HG03521 (cell line): ENCODE data around the gene RPTOR.

ENCODE experiments used
- ATAC-seq: cut with Tn5 transposase; IDR thresholded peaks from one replicate; pipeline ENCODE4 v1.9.1; 2021; ENCODE audit warnings: mild to moderate bottlenecking, moderate library complexity; ENCODE audit not compliant: unreplicated experiment

Gene RPTOR

DNA sequence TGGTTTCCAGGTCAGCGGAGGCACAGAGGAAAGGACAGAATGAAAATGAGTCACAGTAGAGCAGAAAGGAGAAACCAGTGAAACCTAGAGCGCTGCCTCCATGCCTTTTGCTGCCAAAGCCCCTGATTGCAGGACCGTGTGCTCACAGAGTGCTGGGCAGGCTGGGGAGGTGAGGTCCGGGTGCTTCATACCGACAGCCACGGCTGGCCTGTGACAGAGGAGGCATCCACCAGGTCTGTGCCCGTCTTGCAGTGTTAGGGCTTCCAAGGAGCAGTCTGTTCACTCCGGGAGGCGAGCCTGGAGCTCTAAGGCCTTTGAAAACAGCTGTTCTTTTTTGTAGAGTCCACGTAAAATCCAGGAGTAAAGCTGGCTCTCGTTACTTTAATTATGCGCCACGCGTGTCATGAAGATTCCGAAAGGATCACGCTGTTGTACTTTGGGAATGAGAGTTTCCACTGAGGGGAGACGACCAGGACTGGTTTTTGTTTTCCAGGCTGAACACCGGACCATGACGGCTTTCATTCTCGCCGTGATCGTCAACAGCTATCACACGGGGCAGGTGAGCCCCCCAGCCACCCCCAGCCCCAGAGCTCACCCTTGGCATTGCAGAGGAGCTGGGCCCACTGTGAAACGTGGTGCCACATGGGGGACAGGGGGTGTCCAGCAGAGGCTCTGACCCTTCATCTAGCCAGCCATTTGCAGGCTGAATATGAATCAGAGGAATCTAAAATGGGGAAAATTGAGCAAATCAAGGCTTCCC lies 338.5 kb downstream of the RPTOR start:
- ATAC-seq, result no peak

DNA sequence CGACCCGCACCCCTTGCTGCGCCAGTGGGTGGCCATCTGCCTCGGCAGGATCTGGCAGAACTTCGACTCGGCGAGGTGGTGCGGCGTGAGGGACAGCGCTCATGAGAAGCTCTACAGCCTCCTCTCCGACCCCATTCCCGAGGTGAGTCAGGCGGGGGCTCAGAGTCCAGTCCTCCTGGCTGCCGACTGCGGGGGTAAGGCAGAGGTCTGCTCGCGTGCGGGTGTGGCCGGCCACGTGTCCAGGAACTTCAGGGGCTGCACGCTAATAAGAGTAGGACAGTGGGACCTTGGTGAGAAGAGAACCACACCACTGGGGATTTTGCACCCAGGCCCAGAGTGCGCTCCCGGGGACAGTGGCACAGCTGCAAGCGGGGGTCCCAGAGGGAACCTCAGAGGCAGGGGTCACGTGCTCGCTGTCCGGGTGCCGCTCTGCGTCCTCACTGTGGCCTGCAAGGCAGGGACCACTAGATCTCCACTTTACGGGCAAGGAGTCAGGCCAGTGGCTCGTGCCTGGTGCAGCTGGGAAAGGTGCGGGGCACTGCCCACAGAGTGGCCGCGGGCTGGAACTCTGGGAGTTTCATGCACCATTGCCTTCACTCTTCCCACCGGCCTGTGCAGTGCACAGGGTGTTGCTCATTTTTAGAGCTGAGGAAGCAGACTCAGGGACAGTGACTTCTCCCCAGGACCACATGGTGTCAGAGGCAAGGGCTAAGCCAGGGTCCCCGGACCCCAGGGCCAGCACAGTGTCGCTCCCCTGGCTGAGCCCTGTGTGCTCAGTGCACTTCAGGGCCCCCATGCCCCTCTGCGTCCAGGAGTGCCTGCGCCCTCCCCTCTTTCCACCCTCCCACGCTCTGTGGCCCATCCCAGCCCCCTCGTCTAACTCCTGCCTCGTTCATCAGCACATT lies 339.4 kb downstream of the RPTOR start:
- ATAC-seq, result no peak

DNA sequence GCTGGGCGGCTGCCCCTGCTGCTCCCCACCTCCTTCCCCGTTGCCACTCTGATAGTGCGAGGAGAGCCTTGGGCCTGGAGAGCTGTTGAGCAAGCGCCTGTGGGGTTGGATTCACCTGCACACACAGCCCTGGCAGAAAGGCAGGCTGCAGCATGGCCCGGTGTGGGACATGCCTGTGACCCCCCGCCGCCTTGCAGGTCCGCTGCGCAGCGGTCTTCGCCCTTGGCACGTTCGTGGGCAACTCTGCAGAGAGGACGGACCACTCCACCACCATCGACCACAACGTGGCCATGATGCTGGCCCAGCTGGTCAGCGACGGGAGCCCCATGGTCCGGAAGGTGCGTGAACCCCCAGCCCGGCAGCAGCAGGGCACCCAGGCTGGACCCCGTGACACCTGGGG lies 340.2 kb downstream of the RPTOR start:
- no peak for ATAC-seq

DNA sequence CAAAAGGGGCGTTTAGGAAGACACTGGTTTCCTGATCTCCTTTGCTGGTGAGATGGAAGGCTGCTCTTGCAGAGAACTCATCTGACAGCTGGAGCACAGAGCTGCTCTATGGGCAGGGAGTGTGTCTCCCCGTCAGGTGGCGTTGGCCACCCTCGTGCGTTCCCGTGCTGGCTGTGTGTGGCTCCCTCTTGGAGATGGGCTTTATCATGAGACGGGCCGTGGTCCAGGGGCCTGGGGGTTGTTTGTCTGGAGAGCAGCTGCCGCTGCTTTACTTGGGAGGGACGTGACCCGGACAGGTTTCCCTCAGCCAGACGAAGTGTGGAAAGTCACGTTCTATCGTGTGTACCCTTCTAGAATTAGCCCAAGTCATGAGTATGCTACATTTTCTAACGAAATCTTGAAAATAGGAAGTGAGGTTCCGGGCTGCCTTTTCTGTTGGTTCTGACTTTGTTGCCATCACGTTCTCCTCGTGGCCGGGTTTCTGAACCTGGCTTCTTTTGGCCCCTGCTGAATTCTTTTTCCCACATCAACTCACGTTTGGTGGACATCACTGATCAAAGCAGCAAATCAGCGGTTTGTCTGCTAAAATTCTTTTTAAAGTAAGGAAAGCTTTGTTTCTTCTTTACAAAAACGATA lies 341.4 kb downstream of the RPTOR start:
- ATAC-seq, result no peak

DNA sequence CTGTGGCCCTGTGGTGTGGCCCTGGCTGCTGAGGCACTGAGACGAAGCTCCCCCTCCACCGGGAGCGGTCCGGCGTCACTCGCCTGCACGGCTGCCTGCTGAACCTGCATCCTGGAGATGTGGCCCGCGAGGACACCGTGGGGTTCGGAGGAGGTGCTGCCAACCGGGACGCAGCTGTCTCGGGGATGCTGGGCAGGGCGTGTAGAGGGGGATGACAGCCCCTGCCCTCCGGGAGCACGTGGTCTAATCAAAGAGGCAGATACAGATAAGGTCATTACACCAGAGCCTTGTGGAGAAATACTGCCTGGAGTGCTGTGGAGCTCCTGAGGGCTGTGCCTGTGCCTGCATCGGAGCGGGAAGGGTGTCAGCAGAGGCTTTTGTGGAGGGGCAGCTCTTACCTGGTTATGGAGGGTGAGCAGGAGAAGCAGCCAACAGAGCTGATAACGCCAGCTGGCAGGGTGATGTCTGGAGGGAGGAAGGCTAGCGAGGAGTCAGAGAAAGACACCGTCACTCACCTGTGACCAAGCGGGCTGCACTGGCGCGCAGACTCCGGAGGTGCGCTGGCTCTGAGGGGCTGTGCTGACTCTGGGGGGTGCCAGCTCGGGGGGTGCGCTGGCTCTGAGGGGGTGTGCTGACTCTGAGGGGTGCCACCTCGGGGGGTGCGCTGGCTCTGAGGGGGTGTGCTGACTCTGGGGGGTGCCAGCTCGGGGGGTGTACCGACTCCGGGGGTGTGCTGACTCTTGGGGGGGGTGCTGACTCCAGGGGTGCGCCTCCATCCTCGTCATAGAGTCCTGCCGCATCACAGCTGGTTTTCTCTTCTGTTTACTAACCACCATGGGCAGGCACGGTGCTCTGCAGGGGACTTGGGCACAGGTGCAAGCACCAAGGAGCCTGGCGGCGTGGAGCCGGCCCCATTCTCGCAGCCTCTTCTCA lies 342.3 kb downstream of the RPTOR start:
- no peak for ATAC-seq

DNA sequence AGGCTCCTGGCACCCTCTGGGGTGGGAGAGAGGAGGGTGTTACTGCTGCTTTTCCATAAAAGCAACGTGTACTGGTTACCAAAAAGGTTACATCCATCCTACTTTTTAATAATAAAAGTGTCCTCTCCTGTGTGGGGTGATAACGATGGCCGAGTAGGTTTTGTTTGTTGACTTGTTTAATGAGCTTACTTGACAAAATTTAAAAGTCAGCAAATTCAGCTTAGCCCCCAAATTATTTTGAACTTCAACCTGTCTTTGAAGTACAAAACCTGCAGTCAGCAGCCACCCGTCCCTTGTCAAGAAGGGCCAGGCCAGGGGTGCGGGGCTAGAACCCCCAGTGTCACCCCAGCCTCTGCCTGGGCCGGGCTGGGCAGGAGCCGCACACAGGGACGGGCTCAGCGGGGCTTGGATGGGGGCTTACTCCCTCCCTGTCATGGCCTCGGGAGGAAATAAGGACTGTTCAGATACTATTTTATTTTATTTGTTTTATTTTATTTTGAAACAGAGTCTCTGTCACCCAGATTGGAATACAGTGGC lies 343.1 kb downstream of the RPTOR start:
- ATAC-seq, result no peak

DNA sequence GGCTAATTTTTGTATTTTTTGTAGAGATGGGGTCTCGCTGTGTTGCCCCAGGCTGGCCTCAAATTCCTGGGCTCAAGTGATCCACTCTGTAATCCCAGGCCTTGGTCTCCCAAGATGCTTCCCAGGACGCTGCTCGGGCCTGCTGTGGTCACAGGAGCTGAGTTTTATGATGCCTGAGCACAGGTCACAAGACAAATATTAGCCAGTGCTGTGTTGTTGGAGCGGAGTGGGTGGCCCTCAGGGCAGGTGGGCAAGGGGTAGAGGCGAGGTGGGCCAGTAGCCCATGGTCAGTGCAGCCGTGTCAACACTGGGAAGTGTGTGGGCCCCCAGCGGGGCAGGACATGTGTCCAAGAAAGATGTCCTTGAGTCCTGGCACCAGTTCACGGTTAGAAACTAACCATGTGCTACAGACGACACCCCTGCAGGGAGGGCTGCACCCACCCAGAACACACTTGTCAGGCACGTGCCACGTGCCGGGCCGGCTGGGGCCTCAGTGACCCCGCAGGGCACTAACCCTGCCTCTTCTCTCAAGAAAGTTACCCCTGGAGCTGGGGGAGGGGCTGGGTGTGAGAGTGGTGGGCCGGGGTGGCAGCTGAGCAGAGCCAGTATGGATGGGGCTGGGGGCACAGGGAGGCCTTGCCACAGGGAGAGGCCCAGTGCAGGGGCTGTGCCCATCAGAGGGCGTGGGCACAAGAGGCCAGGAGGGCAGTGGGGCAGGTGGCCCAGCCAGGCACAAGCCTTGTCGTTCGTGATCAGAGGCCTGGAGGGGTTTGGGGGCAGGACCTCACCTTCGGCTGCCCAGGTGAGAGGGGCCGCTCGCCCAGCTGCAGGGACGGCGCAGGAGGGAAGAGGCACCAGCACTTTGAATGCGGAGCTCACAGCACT lies 343.9 kb downstream of the RPTOR start:
- ATAC-seq, result no peak

DNA sequence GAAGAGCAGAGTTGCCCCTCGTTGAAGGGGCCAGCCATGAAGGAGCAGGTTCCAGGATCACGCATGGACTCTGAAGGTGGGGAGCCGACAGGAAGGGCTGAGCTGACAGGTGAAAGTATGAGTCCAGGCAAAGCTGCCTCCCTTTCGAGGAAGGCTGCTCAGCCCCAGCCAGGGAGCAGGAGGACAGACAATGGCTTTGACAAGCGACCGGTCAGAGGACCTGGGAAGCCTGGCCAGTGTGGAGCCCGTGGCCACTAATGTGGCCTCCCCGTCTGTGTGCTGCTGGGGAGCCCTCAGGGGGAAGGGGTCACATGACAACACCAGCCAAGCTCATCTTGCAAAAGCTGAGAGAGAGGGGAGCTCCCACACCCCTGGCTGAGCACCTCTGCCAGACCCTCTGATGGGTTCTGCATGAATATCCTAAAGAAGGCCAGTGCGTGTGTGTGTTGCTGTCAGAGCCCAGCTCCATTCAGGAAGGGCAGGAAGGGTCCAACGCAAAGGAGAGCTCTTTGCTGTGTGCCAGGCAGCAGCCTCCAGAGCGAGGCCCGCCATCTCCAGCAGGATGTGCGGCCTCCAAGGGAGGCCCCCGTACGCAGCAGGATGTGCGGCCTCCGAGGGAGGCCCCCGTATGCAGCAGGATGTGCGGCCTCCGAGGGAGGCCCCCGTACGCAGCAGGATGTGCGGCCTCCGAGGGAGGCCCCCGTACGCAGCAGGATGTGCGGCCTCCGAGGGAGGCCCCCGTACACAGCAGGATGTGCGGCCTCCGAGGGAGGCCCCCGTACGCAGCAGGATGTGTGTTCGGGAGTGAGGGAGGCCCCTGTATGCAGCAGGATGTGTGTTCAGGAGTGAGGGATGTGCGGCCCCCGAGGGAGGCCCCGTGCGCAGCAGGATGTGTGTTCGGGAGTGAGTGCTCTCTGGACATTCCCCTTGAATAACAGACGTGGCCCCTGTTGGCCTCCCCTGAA lies 344.9 kb downstream of the RPTOR start:
- no peak for ATAC-seq

DNA sequence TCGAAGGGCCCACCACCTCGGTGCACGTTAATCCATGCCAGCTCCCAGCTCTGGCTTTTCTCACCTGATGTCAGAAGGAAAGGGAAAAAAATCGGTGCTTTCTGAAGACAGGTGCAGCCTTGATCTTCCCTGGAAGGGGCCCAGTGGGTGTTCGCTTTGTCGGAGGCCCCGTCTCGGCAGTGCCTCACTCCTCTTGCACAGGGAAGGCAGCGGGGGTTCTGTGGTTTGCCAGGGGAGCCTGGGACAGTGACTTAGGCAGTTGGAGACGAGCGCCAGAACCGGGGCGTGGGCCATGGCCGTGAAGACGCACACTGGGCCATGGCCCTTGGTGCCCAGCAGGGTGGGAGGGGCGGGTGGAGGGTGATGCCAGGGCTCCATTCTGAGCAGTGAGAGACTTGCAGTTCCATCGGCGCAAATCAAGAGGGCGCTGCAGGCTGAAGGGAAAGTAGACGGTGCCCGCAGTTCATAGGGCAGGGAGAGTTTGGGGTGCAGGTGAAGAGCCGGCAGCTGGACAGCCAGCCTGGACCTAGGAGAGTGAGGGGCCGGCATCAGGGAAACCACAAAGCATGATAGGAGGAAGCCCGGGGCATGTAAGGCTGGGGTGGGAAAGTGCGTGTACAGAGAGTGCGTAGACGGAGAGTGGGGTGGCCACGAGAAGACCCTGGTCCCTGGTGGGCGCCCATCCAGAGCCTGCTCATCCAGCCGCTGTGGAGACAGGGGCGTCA lies 345.7 kb downstream of the RPTOR start:
- no peak for ATAC-seq

DNA sequence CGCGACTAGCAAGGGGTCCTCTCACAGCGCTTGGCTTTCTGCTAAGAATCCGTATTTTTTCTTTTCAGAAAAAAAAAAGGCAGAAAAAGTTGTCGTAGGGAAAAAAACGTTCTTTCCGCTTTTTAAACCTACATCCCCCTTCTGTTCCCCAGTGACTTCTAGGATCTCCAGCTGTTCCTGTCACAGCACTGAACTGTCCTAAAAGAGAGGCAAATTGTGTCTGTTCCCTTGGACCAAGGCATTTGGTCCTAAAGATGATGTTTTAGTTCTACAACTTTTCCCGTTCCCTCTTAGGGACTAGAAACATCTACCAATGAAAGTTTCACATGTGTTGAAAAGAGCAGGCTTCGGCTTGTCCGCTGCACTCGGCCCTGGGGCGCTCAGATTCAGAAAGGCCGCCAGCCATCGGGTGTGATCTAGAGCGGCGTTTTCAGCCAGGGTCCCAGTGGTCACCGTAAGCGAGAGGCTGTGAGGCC lies 346.3 kb downstream of the RPTOR start:
- no peak for ATAC-seq

DNA sequence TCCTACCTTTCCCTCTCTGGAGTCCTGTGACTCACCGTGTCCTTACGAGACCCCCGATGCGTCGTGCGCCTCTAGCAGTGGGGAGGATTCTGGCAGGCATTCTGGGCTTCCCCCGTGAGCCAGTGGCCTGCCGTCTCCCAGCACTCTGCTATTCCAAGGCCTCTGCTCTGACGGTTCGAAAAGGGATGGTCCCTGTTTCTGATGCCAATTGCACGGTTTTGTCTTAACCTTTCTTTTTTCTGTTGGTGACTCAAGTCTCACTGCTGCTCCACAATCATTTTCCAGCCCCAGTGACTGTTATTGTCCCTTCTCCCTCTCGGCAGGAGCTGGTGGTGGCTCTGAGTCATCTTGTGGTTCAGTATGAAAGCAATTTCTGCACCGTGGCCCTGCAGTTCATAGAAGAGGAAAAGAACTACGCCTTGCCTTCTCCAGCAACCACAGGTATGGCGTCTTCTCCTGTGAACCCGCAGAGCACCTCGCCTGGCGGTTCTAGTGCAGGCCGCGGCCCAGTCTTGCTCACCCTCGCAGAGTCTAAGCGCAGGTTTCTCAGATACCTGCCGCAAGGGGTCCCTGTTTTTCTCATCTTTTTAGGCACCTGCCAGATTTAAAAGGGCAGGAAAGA lies 346.9 kb downstream of the RPTOR start:
- peak; percentile 49 for ATAC-seq

DNA sequence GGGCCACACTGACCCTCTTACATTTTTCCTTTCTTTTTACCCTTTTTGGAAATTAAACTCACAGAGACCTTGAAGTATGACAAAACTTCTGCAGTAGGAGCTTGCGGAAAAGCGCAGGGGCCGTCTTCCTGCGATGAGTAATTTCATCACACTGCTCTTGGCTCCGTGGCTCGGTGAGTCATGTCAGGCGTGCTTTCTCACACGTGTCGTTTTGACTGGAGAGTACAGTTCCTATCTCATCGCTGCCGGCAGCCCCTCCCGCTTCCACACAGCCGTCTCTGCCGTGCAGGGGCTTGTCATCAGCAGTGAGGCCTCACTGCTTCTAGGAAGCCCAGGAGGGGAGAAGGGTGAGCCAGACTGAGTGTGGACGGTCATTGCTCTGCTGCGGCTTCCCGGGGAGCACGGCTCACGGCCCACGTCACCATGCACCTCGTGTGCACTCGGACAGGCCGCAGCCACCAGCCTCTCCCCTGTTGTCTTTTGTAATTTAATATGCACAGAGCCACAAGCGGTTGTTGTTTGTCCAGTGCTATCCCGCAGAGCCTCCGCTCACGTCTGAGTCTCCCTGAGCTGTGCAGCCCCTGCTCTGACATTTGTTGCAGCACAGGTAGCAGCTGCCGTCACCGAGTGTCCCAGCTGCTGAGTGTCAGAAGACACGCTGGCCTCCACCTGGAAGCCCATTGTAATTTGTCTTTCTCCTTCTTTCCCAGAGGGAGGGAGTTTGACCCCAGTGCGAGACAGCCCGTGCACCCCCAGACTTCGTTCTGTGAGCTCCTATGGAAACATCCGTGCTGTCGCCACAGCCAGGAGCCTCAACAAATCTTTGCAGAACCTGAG lies 347.6 kb downstream of the RPTOR start:
- ATAC-seq, result peak; percentile 67

DNA sequence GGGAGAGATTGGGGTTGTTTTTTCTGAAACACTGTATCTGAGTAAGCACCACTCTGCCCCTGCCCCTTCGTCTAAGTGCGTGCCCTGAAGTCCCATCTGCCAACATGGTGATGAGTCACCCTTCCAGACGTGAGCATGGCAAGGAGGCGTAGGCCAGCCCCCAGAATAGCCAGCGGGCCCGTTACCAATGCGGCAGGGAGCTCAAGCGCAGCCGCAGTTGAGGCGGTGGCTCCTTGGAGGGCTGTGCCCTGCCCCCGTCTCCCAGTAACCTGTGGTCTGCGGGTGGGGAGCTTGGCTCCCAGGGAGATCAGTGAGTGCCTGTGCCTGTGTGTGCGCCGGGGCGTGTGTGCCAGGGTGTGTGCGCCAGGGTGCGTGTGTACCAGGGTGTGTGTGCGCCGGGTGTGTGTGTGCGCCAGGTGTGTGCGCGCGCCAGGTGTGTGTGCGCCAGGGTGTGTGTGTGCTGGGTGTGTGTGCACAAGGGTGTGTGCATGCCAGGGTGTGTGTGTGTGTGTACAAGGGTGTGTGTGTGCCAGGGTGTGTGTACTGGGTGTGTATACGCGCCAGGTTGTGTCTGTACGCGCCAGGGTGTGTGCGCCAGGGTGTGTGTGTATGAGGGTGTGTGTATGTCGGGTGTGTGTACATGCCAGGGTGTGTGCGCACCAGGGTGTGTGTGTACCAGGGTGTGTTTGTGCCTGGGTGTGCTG lies 348.4 kb downstream of the RPTOR start:
- no peak for ATAC-seq

DNA sequence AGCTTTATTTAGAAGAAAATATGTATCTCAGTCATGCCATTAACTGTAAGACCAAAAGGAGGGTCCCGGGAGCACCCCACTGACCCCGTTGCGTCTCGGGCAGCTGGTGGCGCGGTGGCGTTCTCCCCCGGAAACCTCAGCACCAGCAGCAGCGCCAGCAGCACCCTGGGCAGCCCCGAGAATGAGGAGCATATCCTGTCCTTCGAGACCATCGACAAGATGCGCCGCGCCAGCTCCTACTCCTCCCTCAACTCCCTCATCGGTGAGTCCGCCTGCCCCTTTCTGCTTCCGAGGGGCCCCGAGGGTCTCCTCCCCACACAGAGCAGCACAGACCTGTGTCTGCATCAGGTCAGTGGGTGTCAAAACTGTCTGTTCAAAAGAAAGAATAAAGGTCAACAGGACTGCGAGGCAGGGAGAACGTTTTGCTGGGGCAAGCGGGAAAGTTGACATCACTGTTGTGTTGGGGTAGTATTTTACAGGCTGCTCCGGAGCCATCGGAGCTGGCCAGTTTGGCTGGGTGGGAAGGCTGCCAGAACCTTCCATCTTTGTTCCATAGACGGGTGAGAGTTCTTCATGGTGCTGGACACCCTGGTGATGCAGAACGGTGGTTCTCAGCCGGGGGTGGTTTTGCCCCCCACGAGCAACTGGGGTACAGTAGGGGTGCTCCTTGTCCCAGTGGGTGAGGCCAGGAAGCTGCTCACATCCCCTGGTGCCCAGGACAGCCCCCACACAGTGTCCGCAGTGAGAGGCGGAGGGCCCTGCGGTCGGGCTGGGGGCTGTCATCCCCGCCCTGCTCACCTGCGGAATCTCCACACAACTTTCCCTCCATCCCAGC lies 349.2 kb downstream of the RPTOR start:
- no peak for ATAC-seq

DNA sequence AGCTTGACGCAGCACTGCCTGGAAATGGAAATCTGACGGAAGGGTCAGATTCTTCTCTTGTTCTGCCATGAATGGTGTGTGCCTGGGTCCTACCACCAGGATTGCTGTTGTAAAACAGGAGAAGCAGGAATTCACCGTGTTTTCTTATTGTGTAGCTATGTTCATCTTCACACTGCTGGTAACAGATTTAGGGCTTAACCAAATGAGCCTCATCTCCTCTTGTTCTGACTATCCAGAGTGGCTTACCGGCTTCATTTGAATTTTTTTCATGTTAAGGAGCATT lies 349.7 kb downstream of the RPTOR start:
- ATAC-seq, result no peak
